GM18519 (cell line): ENCODE data around the gene CDH22.

Experiments
- ATAC-seq: cut with Tn5 transposase; IDR thresholded peaks from one replicate; pipeline ENCODE4 v1.9.1; 2021; ENCODE audit warnings: mild to moderate bottlenecking, moderate library complexity; ENCODE audit not compliant: unreplicated experiment, low FRiP score

CDH22 gene

DNA sequence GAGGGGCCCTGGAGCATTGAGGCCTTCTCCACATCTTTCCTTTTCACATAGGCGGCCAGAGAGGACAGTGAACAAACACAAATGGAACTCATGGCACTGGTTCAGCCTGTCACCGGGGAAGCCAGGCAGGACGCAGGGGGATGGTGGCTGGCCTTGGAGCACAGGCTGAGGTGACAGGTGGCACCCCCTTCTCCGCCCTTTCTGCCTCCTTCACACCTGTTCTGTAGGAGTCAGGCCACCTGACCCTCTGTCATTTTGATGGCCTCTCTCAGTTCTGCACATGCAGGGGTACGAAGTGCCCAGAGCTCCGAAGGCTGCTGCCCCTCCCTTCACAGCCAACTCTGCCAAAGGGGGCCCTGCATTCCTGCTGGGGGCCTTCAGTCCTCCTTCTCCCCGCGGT lies 129.4 kb downstream of the CDH22 start:
- ATAC-seq, result no peak

DNA sequence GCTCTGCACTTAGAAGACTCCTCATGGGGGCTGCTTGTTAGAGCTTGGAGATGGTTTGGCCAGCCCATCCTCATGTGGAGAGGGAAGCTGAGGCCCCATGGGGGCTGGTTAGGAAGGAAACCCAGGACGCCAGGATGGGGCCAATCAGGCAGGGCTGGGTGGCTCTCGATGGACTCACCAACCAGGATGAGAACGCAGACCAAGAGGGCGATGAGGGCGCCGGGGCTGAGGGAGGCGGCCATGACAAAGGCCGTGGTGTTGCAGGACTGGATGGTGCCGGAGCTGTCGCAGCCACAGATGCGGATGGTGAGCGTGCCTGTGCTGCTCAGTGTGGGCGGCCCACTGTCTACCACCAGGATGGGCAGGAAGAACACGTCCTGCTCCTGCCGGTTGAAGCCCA lies 130.5 kb downstream of the CDH22 start:
- ATAC-seq, result no peak

GRCh38 chr20:46176739-46177378 lies 131.4 kb downstream of the CDH22 start:
- no peak for ATAC-seq

DNA sequence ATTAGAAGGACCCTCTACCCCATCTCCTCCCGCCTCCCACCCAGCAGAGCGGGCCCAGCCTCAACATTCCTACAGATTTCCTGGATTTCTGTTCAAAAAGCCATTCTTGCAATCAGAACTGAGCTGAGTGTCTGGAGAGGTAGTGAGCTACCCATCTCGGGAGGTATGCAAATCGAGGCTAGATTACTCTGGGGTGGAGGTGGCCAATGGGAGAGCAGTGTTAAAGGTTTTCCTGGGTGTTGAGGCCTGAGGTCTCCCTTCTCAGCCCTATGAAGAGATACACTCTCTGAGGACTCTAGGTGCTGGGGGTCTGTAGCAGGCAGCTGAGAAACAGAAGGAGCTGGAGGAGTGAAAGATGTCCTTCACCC lies 133.2 kb downstream of the CDH22 start:
- ATAC-seq, result no peak

DNA sequence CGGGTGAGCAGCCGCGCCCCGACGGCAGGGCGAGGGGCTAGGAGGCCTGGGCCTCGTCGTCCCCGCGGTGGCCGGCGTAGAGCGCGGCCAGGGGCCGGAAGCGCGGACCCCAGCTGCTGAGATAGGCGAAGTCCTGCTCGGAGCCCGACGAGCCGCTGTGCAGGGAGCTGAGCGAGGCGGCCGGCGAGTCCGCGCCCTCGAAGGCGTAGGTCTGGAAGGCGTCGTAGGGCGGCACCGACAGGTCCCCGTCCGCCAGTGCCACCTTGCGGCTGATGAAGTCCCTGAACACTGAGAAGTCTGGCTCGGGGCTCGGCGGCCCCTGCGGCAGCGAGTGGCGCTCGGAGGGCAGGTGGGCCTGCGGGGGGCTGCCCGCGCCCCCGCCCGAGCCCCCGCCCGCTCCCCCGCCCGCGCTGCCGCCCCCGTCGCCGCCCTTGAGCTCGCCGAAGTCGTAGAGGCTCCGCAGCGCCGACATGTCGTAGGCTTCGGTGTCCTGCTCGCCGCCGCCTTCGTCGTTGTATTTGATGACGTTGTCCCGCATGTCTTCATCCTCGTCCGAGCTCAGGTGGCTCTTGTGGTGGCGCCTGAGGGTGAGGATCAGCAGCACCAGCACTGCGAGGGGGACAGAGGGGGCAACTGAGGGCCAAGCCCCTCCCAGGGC lies 133.7 kb downstream of the CDH22 start:
- ATAC-seq, result no peak

GRCh38 chr20:46173652-46174468 lies 134.4 kb downstream of the CDH22 start:
- no peak for ATAC-seq

DNA sequence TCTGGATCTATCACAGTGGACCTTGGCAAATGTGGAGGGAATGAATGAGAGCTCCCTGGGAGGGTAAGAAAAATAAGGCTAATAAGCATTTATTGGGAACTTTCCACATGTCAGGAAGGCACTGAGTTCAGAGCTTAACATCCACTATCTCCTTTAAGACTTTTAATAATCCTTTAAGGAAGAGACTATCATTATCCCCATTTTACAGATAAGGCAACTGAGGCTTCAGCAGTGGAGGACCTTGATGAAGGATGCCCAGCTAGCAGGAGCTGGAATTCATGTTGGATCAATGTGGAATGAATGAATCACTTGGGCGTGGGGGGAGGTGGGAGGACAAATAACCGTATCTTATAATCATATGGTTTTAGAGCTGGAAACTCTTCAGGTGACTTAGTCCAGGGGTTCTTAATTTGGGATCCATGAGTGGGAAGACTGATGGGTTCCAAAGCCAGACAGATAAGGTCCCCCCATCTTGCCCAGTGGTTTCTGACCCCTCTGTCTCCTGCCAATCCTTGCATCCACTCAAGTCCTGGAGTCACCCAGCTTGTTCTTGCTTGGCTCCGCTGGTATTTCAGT lies 135.2 kb downstream of the CDH22 start:
- no peak for ATAC-seq

- no peak for ATAC-seq
Measured at GRCh38 chr20:46172455-46172854, 135.8 kb downstream of the CDH22 start.

DNA sequence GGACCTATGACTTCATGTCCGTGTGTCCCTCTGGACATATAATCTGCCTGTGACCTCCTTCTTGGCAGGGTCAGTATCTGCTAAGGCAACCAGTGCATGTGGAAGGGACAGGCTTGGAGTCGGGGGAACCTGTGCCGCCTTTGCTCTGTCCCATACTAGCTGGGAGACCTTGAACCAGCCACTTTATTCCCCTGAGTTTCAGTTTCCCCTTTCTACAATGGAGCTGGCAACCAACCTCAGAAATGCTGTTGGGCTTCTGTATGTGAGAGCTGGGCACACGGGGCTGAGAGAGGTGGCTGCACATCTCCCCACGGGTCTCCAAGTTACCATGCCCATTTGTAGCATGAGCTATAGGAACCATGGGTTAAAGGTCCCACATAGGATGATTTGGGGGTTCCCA lies 136.4 kb downstream of the CDH22 start:
- ATAC-seq, result no peak

GRCh38 chr20:46171476-46171875 lies 136.8 kb downstream of the CDH22 start:
- ATAC-seq, result no peak

DNA sequence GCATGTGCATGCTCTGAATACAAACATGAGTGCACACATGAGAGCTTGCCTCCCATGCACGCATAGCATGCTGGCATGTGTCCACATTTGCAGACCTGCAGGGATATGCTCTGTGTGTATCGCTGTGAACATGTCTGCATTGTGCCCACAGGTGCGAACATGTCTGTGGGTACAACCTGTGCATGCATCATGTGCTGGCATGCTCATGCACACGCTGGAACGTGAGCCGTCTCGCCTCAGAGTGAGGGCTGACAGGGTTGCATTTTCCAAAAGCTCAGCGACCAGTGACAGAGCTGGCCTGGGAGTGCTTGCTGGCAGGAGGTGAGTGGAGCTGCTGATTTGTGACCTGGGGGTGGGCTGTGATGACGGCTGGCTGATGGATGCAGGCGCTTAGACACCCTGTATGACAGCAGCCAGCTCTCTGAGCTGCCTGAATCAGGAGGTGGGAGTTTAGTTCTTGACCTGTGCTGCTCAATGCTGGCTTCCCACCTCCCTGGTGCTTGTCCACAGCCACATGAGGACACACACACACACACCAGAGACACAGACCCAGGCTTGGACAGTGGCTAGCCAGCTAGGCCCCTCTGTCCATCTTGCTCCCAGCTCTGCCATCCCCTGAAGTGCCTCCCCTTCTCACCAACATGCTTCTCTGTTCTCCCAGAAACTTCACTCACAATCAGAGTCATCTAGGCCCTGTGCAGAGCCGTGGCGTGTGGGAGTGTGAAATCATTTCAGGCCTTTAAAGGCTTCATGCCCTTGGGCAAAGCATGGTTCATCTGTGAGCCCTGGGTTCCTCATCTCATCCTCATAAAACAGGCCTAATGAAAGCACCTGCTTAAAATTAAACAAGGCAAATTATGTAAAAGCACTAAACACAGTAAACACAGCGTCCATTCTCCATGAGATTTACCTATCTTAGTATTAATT lies 138.8 kb downstream of the CDH22 start:
- no peak for ATAC-seq

- no peak for ATAC-seq
Measured at GRCh38 chr20:46168438-46168837, 139.9 kb downstream of the CDH22 start.

GRCh38 chr20:46167080-46167479 lies 141.2 kb downstream of the CDH22 start:
- ATAC-seq, result no peak

- ATAC-seq, result no peak
Measured at GRCh38 chr20:46164254-46164653, 144.0 kb downstream of the CDH22 start.

DNA sequence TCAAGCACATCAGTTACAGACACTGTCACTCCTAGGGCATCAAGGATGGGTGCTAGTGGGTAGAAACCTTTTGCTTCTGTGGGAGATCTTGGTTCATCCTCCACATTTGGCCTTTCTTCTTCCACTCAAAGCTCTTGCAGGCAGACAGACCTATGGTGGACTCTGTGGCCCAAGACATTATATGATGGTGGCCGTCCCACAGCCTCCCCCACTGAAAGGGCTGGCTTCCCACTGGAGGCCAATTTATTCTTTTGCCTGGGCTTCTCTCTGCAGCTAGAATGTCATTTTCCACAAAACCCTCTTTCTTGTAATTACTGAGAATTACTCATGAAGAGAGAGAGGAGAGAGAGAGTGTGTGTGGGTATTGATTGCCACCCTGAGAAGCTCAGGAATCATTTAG lies 146.4 kb downstream of the CDH22 start:
- ATAC-seq, result no peak

- ATAC-seq, result no peak
Measured at GRCh38 chr20:46160661-46161060, 147.6 kb downstream of the CDH22 start.

DNA sequence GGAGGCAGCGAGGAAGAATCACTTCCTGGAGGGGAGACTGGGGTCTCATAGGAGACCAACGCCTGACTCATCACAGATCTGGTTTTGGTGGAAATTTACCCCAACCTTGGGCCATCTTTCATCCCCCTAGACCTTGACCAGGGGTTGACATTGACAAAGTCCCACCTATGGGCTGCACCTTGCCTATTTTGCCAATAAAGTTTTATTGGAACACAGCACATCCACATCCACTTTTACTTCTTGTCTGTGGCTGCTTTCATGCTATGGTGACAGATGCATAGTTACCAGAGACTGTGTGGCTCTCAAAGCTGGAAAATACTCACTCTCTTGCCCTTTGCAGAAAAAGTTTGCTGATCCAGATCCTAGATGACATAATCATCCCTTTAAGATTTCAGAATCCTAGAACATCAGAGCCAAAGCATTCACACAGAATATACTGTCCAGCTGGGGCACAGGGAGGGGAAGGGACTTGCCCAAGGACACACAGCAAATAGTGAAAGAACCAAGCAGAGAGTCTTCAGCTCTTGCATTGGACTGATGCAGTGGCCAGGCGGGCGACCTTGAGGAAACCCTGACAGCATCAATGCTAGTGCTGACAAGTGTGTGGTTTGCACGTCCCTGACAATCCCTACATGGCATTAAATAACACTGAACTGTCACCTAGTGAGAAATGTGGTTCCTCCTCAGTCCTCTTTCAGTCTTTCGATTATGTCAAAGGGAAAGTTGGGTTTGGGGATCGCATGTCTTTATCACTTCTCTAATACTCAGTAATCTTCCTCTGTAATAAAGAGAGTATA lies 149.0 kb downstream of the CDH22 start:
- no peak for ATAC-seq

DNA sequence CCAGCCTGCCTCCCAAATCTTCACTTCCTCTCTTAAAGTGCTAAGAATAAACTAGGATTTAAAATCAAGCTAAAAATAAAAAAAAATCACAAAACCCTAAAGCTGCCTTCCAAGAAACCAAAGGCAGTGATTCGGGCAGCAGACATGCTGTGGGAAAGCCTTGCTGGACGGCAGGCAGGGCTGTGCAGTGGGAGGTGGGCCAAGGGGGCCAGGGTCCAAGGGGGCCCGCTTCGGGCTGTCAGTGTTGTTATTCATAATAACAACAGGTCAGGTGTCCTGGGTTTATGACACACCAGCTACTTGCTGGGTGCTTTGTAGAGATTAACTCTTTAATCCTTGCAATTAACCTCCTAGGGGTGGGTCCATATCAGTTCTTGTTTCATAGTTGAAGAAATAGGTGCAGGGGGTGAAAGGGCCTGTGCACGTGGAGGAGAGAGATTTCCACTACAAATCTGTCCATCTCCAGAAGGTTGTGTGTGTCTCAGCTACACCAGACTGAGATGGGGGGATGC lies 149.8 kb downstream of the CDH22 start:
- no peak for ATAC-seq

- ATAC-seq, result no peak
Measured at GRCh38 chr20:46157625-46158024, 150.7 kb downstream of the CDH22 start.
